Subcutaneous adipose tissue (tissue), 4 donors: ENCODE measurements around the gene BHLHA9. TPM values are rescaled to one million over a fixed set of nuclear protein-coding genes. Genes with fewer than 3 reads are reported as not detected.

Experiments used
- CTCF ChIP-seq: fragments of 450-650 bp; IDR thresholded peaks from one replicate; pipeline ENCODE4 v1.5.1; 2016; ENCODE audit warnings: low read depth, mild to moderate bottlenecking, control low read depth, antibody characterized with exemption, moderate library complexity
- total RNA-seq, 4 donors: library from RNA; depleted of rRNA; stranded (reverse); fragments of >200 nt; gene quantifications; one replicate each; pipeline ENCODE4 v1.1.0, GENCODE V29; 2016

BHLHA9 gene
- total RNA-seq, 4 donors from 2014 or later: not detected

GRCh38 chr17:1227917-1228780 is 42.1 kb upstream of the BHLHA9 start:
- no peak for TF ChIP-seq CTCF

GRCh38 chr17:1228781-1229348 is 41.4 kb upstream of the BHLHA9 start:
- TF ChIP-seq CTCF: no peak

- TF ChIP-seq CTCF: no peak
Measured at GRCh38 chr17:1229349-1229899, 40.8 kb upstream of the BHLHA9 start.

GRCh38 chr17:1229900-1230501 is 40.2 kb upstream of the BHLHA9 start:
- no peak for TF ChIP-seq CTCF

- TF ChIP-seq CTCF: no peak
Measured at GRCh38 chr17:1231456-1231855, 38.8 kb upstream of the BHLHA9 start.

- TF ChIP-seq CTCF: no peak
Measured at GRCh38 chr17:1232331-1232730, 37.9 kb upstream of the BHLHA9 start.

- no peak for TF ChIP-seq CTCF
Measured at GRCh38 chr17:1232786-1233185, 37.5 kb upstream of the BHLHA9 start.
